ENCODE results near the gene KIN. TPM values are rescaled to one million over a fixed set of nuclear protein-coding genes. Genes with fewer than 3 reads are reported as not detected.

Gene KIN, protein sequence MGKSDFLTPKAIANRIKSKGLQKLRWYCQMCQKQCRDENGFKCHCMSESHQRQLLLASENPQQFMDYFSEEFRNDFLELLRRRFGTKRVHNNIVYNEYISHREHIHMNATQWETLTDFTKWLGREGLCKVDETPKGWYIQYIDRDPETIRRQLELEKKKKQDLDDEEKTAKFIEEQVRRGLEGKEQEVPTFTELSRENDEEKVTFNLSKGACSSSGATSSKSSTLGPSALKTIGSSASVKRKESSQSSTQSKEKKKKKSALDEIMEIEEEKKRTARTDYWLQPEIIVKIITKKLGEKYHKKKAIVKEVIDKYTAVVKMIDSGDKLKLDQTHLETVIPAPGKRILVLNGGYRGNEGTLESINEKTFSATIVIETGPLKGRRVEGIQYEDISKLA
- total RNA-seq: 5.2 and 5.3 TPM in 2 replicates

DNA sequence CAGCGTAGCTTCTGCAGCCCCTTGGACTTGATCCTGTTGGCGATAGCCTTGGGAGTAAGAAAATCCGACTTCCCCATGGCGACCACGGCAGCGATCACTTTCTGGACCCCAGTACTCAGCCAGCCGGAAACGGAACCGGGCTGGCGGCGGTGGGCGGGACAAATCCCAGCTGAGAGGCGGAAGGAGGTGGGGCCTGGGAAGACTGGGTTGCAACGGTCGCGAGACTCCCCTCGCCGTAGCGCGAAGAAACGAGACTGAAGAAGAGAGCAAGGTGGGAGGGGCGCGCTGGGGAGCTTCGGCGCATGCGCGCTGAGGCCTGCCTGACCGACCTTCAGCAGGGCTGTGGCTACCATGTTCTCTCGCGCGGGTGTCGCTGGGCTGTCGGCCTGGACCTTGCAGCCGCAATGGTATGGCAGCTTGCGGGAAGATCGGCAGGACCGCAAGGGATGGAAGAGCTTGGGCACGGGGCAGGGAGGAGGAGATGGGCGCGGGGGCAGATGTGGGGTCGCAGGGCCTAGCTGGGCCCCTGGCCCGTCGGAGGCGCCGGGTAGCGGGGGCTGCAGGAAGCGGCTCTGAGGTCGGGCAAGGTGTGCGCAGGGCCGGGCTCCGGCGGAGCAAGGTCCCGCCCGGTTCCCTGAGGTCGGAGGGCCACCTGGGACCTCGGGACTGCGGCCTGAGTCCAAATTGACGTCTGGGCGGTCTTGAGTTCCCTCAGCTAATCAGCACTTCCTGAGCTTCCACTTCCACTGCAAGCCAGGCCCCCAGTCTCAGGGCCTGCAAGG lies at the start of gene KIN, which contains the start of gene ATP5F1C:
TSS of gene KIN (minus strand) at position 137 of the 782 bp plus-strand sequence. CDS start at position 77, 60 bp downstream.
TSS of gene ATP5F1C (plus strand) at position 321 of the 782 bp plus-strand sequence. CDS start at position 352, 31 bp downstream.

DNA sequence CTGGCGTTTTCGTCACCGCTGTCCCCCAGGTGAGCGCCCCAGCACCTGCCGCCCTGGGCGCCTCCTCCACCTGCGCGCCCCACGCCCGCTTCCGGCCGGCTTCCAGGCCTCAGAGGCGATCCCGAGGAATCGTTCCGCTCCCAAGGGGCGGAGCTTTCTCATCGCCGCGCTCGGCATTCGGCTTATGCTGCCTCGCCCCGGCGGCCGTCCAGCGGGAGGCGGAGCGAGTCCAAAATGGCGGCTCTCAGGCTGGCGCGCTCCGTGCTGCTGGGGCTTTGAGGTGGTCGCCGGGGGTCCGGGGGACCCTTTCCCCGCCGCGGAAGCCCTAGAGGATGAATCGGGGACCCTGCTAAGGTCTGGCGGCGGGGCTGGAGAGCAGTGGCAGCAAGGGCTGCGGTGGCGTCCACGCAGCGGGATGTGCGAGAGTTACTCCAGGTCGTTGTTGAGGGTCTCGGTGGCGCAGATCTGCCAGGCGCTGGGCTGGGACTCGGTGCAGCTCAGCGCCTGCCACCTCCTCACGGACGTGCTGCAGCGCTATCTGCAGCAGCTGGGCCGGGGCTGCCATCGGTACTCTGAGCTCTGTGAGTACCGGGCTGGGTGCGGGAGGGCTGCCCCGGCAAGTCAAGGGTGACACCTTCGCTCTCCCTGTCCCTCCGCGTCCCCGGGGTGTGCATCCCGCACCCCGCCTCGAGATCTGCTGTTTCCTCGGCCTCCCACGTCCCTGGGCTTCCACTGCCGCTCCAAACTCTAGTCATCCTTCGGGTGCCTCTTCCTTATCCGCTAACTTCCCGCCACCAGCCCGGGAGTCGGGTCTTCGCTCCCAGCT lies 30.7 kb upstream of the KIN start, which contains the start of gene TAF3:
TSS of gene TAF3 (plus strand) at position 211 of the 826 bp plus-strand sequence. CDS start at position 416, 205 bp downstream.

DNA sequence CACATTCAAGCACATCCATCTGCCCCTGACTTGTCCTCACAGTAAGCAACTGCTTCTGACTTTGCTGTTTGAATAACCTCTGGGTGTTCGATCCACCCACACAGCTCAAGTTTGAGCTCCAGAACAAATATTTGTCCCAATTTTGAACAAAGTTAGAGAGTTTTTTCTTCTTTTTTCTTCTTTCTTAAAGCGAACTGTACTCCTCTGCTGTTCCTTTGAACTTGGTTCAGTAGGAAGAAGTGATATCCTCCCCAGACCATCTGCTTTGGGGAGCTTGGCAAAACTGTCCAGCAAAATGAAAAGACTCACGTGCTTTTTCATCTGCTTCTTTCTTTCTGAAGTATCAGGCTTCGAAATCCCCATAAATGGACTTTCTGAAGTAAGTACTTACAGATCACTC lies 84.7 kb downstream of the KIN start, which contains the start of gene ITIH2:
TSS of gene ITIH2 (plus strand) at position 177 of the 400 bp plus-strand sequence. CDS start at position 296, 119 bp downstream.

Other genes starting within 250 kb of the KIN start
- under 0.01 TPM in 1 of 2 replicates, not detected in the other for gene ITIH5, start 121.0 kb downstream of the KIN start, total RNA-seq
- gene ITIH2, start 84.7 kb downstream of the KIN start, total RNA-seq: not detected in 2 replicates
- gene ATP5F1C, start 184 bp upstream of the KIN start, total RNA-seq: 172 and 240 TPM in 2 replicates
- gene TAF3, start 30.5 kb upstream of the KIN start, total RNA-seq: 2.6 and 3.1 TPM in 2 replicates

Data from placental pericyte (primary cell).